Spinal cord (tissue), 10 donors: Measurements from ENCODE around the gene PRR7. TPM values are rescaled to one million over a fixed set of nuclear protein-coding genes. Genes with fewer than 3 reads are reported as not detected.

Experiments used
- DNase-seq, 6 donors: peaks; one replicate each; pipeline versions ENCODE4 v3.0.0 to v3.0.0-alpha.2; 2013 to 2015; ENCODE audit warnings: low spot score in 6 of 6, low read depth in 4 of 6
- H3K27ac ChIP-seq: one replicate; pipeline ENCODE4 v1.5.1; 2013; ENCODE audit warnings: low read depth, low read length, control low read depth
- H3K27me3 ChIP-seq: one replicate; pipeline ENCODE4 v1.6.1; 2013; ENCODE audit warnings: low read length; ENCODE audit not compliant: control insufficient read depth, insufficient read depth
- H3K36me3 ChIP-seq: one replicate; pipeline ENCODE4 v1.6.1; 2013; ENCODE audit warnings: low read length; ENCODE audit not compliant: control insufficient read depth, insufficient read depth
- H3K4me1 ChIP-seq: one replicate; pipeline ENCODE4 v1.6.1; 2013; ENCODE audit warnings: low read length; ENCODE audit not compliant: control insufficient read depth, insufficient read depth
- H3K4me3 ChIP-seq: one replicate; pipeline ENCODE4 v1.5.1; 2013; ENCODE audit warnings: low read depth, low read length, control low read depth
- H3K9me3 ChIP-seq: one replicate; pipeline ENCODE4 v1.6.1; 2013; ENCODE audit warnings: low read length; ENCODE audit not compliant: control insufficient read depth, insufficient read depth
- WGBS: methylation state at CpG from one replicate; pipeline ENCODE4 v1.1.5; 2013; ENCODE audit warnings: missing lambda C conversion rate; ENCODE audit not compliant: insufficient coverage; 5-methylcytosine and 5-hydroxymethylcytosine counted together
- polyA plus RNA-seq, 2 donors: library from polyadenylated mRNA; unstranded; fragments of 120-200 nt; gene quantifications; one replicate each; pipeline ENCODE4 v1.2.1, GENCODE V29; 2013; ENCODE audit not compliant: insufficient read length in 2 of 2
- total RNA-seq, 2 donors: library from RNA; depleted of rRNA in 1 of 2; stranded (reverse); fragments of 120-200 nt in 1 of 2; fragments of >200 nt in 1 of 2; gene quantifications; one replicate each; pipeline versions ENCODE4 v1.2.3 to v1.2.4, GENCODE V29; 2013 to 2014
- donor health status: healthy.

PRR7 gene
- total and polyA plus RNA-seq, 4 donors, result 4.3 to 31.7 (median 18.5) TPM

DNA sequence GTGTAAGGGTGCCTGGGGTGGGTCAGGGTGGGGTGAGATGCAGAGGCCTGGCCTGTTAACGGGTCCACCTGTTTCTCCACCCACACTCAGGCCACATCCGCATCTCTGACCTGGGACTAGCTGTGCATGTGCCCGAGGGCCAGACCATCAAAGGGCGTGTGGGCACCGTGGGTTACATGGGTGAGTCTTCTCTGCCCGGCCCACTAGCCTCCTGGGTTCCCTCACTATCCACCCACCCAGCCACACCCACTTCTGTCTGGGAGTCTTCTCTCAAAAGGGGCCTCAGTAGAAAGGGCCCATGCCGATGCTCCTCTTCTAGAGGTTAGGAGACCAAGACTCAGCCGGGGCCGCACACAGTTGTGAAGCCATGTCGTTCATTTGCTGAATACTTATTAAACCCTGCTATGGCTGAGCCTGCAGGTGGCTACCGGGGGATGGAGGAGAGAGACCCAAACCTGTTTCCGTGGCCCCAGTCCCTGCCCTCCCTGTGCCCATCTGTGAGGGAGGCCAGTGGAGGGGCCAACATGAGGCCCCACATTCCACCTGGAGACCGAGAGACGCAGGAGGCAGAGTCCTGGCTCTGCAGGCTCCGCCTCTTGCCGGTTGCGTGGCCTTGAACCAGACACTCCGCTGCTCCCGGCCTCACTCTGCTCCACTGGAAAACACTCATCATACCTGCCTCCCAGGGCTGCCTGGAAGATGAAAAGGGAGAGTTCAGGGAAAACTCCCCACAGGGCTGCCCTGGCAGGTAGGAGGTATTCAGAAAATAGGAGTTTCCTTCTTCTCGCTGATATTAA is 11.5 kb upstream of the PRR7 start:
- WGBS, result 92% methylated on average over 13 of the region's 20 CpGs
- no peaks in the 10 kb centered on the region for H3K9me3 ChIP-seq
- no peaks in the 10 kb centered on the region for H3K27me3 ChIP-seq
- no peak for DNase-seq
- peaks cover 87% of the 10 kb centered on the region for H3K36me3 ChIP-seq
- no peak overlapping the region for H3K27ac ChIP-seq
- H3K4me3 ChIP-seq, result no peak overlapping the region
- peaks cover 14% of the 10 kb centered on the region for H3K4me1 ChIP-seq

DNA sequence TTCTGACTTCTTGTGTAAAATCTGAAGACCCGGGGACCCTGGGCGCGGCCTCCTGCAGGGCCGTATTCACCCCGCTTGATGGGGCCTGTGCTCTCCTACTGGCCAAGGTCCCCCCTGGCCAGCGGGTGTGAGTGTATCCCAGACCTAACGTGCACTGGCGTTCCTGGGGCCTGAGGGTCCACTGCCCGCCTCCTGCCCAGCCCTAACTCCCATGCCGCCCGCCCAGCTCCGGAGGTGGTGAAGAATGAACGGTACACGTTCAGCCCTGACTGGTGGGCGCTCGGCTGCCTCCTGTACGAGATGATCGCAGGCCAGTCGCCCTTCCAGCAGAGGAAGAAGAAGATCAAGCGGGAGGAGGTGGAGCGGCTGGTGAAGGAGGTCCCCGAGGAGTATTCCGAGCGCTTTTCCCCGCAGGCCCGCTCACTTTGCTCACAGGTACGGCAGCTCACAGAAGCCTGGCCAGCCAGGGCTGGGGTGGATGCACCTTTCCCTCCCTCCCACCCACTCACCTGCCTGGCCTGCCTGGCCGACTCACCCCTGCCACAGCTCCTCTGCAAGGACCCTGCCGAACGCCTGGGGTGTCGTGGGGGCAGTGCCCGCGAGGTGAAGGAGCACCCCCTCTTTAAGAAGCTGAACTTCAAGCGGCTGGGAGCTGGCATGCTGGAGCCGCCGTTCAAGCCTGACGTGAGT is 10.6 kb upstream of the PRR7 start:
- Histone ChIP-seq H3K9me3 (no peaks in the 10 kb centered on the region), H3K4me1 (peaks cover 14% of the 10 kb centered on the region), H3K27ac (no peak overlapping the region), H3K36me3 (peaks cover 87% of the 10 kb centered on the region), H3K4me3 (no peak overlapping the region), H3K27me3 (no peaks in the 10 kb centered on the region)
- no peak for DNase-seq
- 92% methylated on average over 29 of the region's 37 CpGs for WGBS

DNA sequence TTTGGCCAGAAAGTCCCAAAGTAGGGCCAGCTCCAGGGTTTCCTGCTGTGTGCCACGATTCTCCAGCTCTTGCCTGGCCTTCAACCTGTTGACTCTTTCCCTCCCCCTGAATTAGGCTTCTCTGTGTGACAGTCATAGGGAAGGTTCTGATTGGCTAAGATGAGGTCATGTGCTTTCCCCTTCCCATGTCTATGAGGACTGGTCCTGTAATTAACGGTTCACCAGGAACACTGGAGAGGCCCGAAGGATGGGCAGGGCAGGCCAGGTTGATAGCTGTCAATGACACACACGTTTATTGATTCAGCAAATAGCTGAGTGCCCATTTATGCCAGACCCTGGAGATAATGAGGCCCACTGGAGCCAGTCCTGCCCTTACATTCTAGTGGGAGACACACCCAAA is 9.0 kb upstream of the PRR7 start:
- 43% methylated on average over 4 of the region's 4 CpGs for WGBS
- no peak overlapping the region for H3K4me3 ChIP-seq
- peaks cover 3% of the 10 kb centered on the region for H3K4me1 ChIP-seq
- no peaks in the 10 kb centered on the region for H3K9me3 ChIP-seq
- H3K27ac ChIP-seq, result no peak overlapping the region
- DNase-seq, result no peak
- H3K36me3 ChIP-seq, result peaks cover 87% of the 10 kb centered on the region
- H3K27me3 ChIP-seq, result no peaks in the 10 kb centered on the region

DNA sequence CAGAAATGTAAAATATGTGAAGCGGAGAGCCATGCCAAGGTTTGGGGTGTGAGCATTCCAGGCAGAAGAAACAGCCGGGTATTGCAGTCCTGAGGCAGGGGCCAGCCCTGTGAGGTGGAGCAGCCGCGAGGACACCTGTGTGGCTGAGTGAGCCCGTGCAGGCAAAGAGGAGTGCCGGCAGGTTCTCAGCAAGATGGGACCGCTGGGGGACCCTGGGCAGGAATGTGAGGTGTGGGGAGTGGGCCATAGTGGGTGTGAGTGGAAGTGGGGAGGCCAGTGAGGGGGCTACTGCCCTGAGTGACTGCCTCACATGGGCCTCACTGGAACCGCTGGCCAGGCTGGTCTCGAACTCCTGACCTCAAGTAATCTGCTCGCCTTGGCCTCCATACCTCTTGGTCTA is 8.1 kb upstream of the PRR7 start:
- Histone ChIP-seq H3K4me3 (no peak overlapping the region), H3K27me3 (no peaks in the 10 kb centered on the region), H3K36me3 (peaks cover 87% of the 10 kb centered on the region), H3K27ac (no peak overlapping the region), H3K9me3 (no peaks in the 10 kb centered on the region), H3K4me1 (no peaks in the 10 kb centered on the region)
- 96% methylated on average over 9 of the region's 10 CpGs for WGBS
- no peak for DNase-seq

DNA sequence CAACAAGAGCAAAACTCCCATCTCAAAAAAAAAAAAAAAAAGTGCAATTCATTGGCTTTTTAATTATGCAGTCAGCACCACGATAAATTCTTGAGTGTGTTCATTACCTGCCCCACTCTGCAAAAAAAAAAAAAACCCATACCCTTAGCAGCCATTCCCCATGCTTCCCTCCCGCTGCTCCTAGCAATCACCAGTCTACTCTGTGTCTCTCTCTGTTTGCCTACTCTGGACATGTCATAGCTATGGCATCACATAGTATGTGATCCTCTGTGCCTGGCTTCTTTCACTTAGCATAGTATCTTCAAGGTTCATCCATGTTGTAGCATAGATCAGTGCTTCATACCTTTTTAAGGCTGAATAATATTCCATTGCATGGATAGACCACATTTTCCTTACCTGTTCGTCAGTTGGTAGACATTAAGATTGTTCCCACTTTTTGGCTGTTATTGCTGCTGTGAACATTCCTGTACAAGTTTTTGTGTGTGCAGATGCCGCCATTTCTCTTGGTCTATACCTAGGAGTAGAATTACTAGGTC is 7.0 kb upstream of the PRR7 start:
- 97% methylated on average over 3 of the region's 4 CpGs for WGBS
- Histone ChIP-seq H3K4me1 (no peaks in the 10 kb centered on the region), H3K27me3 (no peaks in the 10 kb centered on the region), H3K36me3 (peaks cover 79% of the 10 kb centered on the region), H3K27ac (no peak overlapping the region), H3K9me3 (no peaks in the 10 kb centered on the region), H3K4me3 (no peak overlapping the region)
- DNase-seq, result no peak

DNA sequence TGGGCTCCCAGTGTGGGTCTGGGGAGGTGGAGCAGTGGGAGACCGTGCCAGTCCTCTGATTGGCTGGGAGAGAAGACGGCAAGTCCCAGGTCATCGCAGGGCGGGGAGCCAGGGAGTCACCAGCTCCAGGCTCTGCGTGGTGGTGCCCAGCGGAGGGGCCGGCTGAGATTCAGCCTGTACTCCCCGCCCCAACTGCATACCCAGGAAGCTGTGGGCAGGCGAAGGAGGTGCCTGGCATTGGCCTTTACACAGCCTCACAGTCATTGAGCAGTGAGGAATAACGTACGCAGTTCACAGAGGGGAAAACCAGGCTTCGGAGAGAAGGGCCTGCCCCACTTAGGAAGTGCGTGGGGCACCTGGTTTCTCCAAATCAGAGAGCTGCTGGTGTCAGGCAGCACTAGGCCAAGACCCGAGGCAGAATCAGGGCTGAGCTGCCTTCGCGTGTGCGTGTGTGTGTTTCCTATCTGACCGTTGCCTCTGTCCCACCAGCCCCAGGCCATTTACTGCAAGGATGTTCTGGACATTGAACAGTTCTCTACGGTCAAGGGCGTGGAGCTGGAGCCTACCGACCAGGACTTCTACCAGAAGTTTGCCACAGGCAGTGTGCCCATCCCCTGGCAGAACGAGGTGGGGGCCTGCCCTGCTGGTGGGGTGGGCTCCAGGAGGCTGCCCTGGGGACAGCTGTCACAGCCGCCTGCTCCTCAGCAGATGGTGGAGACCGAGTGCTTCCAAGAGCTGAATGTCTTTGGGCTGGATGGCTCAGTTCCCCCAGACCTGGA is 6.2 kb upstream of the PRR7 start:
- Histone ChIP-seq H3K36me3 (peaks cover 71% of the 10 kb centered on the region), H3K4me3 (no peak overlapping the region), H3K27me3 (no peaks in the 10 kb centered on the region), H3K4me1 (peaks cover 1% of the 10 kb centered on the region), H3K9me3 (no peaks in the 10 kb centered on the region), H3K27ac (no peak overlapping the region)
- 84% methylated on average over 24 of the region's 24 CpGs for WGBS
- DNase-seq, result no peak

DNA sequence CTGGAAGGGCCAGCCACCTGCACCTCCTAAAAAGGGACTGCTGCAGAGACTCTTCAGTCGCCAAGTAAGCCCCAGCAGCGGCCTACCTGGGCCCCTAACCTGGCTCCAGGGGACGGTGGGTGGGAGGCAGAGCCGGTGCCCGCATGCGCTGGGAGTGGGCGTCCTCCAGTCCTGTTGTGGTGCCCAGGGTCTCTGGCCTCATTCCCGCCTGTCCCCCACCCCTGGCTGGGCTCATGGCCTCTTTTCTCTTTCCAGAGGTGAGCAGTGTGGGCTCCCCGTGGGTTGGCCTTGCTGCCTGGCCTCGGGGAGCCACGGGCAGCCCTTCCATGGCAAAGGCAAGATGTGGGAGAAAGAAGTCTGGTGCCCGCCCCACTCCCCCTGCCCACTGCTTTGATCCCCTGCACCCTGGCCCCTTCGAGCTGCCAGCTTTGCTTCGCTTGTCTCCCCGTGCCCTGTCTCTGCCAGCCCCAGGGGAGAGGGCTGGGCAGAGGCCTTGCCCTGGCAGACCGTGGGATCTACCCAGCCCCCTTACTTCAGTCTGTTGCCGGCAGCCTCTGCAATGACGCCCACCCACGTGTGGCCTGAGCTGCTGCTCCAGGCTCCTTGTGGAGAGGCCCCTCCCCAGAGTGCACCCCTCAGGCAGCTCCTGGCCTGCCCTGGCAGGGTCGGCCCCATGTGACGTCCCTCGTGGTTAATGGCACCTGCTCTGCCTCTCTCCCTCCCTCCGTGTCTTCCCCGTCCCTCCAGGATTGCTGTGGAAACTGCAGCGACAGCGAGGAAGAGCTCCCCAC is 5.4 kb upstream of the PRR7 start:
- Histone ChIP-seq H3K27me3 (no peaks in the 10 kb centered on the region), H3K9me3 (no peaks in the 10 kb centered on the region), H3K4me3 (no peak overlapping the region), H3K4me1 (peaks cover 9% of the 10 kb centered on the region), H3K36me3 (peaks cover 63% of the 10 kb centered on the region), H3K27ac (no peak overlapping the region)
- WGBS, result 85% methylated on average over 23 of the region's 26 CpGs
- no peak for DNase-seq

DNA sequence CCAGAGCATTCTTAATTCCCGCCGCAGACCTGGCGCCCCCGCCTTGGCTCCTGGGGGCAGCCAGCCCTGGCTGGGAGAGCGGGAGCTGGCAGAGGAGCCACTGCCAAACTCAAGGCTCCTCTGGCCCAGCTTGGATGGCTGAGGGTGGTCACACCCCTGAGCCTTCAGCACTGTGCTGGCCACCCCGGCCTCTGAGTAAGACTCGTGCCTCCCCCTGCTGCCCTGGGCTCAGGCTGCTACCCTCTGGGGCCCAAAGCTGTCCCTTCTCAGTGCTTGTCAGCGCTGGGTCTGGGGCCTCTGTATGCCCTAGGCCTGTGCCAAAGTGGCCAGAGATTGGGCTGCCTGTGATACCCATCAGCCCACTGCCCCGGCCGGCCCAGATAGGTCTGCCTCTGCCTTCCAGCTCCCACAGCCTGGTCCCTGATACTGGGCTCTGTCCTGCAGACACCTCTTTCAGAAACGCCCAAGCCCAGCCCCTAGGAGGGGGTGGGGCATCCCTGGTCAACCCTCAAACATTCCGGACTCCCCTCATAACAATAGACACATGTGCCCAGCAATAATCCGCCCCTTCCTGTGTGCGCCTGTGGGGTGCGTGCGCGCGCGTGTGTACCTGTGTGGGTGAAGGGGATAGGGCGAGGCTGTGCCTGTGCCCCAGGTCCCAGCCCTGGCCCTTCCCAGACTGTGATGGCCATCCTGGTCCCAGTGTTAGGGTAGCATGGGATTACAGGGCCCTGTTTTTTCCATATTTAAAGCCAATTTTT is 4.4 kb upstream of the PRR7 start:
- Histone ChIP-seq H3K27ac (no peak overlapping the region), H3K4me1 (peaks cover 13% of the 10 kb centered on the region), H3K27me3 (no peaks in the 10 kb centered on the region), H3K36me3 (peaks cover 54% of the 10 kb centered on the region), H3K9me3 (no peaks in the 10 kb centered on the region), H3K4me3 (no peak overlapping the region)
- 90% methylated on average over 11 of the region's 20 CpGs for WGBS
- DNase-seq, result no peak
